ENCODE results near the gene NTM.

The NTM gene

DNA sequence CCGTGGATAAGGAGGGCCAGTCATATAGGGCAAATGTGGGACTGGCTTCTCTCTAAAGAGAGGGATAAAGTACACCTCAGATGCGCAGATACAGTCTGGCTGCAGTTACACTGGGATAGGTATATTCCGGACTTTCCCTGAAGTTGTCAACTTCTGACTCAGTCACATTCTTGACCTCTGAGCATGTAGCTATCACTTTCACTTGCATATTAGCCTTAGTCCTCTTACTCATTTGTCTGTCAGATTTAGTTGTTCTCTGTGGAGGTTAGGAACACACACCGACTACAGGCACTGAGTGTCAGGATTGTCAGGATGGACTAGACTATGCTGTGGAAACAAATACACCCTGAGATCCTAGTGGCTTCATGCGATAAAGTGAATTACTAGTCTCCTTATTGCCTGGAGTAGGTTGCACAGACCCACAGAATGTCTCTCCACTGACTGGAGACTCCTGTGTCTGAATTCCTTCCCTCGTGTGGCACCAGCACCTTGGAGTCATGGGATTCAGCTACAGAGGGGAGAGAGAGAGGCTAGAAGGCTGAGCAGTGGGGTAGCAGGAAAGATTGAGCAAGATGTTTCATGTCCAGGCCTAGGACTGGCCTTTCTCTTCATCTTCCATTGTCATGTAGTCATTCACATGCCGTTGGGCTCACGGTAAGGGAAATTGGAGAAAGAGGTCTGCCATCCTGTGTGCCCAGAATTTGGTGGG, 654.3 kb downstream of the NTM start:
- Histone ChIP-seq H3K27ac (replicated peaks) (no peak overlapping the region), H3K27me3 (ENCODE audit: insufficient read depth, poor library complexity, severe bottlenecking) (no peaks in the 10 kb centered on the region), H3K4me3 (replicated peaks; ENCODE audit: insufficient read depth, low read length) (no peak overlapping the region)
- DNase-seq (ENCODE audit: low read depth in 1 of 2, low spot score in 1 of 2): no peak
- TF ChIP-seq POLR2AphosphoS5 (IDR thresholded peaks at IDR 0.05; ENCODE audit: low read depth) (no peak), GABPA (IDR thresholded peaks at IDR 0.05; ENCODE audit: low read depth) (no peak), SPI1 (IDR thresholded peaks at IDR 0.05; ENCODE audit: borderline replicate concordance, low read depth) (no peak)
- TF ChIP-seq, protein P1, sequence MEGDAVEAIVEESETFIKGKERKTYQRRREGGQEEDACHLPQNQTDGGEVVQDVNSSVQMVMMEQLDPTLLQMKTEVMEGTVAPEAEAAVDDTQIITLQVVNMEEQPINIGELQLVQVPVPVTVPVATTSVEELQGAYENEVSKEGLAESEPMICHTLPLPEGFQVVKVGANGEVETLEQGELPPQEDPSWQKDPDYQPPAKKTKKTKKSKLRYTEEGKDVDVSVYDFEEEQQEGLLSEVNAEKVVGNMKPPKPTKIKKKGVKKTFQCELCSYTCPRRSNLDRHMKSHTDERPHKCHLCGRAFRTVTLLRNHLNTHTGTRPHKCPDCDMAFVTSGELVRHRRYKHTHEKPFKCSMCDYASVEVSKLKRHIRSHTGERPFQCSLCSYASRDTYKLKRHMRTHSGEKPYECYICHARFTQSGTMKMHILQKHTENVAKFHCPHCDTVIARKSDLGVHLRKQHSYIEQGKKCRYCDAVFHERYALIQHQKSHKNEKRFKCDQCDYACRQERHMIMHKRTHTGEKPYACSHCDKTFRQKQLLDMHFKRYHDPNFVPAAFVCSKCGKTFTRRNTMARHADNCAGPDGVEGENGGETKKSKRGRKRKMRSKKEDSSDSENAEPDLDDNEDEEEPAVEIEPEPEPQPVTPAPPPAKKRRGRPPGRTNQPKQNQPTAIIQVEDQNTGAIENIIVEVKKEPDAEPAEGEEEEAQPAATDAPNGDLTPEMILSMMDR (IDR thresholded peaks at IDR 0.05; ENCODE audit: insufficient read depth, low read length): no peak
- TF ChIP-seq, protein P2, sequence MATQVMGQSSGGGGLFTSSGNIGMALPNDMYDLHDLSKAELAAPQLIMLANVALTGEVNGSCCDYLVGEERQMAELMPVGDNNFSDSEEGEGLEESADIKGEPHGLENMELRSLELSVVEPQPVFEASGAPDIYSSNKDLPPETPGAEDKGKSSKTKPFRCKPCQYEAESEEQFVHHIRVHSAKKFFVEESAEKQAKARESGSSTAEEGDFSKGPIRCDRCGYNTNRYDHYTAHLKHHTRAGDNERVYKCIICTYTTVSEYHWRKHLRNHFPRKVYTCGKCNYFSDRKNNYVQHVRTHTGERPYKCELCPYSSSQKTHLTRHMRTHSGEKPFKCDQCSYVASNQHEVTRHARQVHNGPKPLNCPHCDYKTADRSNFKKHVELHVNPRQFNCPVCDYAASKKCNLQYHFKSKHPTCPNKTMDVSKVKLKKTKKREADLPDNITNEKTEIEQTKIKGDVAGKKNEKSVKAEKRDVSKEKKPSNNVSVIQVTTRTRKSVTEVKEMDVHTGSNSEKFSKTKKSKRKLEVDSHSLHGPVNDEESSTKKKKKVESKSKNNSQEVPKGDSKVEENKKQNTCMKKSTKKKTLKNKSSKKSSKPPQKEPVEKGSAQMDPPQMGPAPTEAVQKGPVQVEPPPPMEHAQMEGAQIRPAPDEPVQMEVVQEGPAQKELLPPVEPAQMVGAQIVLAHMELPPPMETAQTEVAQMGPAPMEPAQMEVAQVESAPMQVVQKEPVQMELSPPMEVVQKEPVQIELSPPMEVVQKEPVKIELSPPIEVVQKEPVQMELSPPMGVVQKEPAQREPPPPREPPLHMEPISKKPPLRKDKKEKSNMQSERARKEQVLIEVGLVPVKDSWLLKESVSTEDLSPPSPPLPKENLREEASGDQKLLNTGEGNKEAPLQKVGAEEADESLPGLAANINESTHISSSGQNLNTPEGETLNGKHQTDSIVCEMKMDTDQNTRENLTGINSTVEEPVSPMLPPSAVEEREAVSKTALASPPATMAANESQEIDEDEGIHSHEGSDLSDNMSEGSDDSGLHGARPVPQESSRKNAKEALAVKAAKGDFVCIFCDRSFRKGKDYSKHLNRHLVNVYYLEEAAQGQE (IDR thresholded peaks at IDR 0.05; ENCODE audit: insufficient replicate concordance, low read depth): no peak

DNA sequence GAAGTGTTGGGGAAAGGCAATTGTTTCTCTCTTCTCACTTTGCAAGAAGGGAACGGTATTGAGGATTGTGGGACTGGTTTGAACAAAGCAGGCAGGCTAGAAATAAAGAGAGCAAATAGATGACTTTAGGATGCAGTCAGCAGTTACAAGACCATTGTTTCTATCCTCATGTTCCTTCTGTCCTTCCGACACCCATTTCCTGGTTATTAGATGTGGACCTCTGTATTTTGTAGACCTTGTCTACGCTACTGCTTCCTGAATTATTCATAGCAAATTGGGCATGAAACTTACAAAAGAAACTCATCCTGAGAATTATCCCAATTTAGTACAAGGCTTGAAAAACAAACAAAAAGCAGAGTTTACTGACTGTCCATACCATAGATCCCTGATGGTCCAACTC, 656.3 kb downstream of the NTM start:
- TF ChIP-seq, protein P1 (IDR thresholded peaks at IDR 0.05; ENCODE audit: insufficient read depth, low read length): no peak
- no peak for TF ChIP-seq POLR2AphosphoS5 (IDR thresholded peaks at IDR 0.05; ENCODE audit: low read depth)
- no peak for TF ChIP-seq GABPA (IDR thresholded peaks at IDR 0.05; ENCODE audit: low read depth)
- TF ChIP-seq, protein P2 (IDR thresholded peaks at IDR 0.05; ENCODE audit: insufficient replicate concordance, low read depth): no peak
- no peak for TF ChIP-seq SPI1 (IDR thresholded peaks at IDR 0.05; ENCODE audit: borderline replicate concordance, low read depth)
- no peaks in the 10 kb centered on the region for H3K27me3 ChIP-seq (ENCODE audit: insufficient read depth, poor library complexity, severe bottlenecking)
- H3K4me3 ChIP-seq (replicated peaks; ENCODE audit: insufficient read depth, low read length): no peak overlapping the region
- no peak overlapping the region for H3K27ac ChIP-seq (replicated peaks)
- no peak for DNase-seq (ENCODE audit: low read depth in 1 of 2, low spot score in 1 of 2)

DNA sequence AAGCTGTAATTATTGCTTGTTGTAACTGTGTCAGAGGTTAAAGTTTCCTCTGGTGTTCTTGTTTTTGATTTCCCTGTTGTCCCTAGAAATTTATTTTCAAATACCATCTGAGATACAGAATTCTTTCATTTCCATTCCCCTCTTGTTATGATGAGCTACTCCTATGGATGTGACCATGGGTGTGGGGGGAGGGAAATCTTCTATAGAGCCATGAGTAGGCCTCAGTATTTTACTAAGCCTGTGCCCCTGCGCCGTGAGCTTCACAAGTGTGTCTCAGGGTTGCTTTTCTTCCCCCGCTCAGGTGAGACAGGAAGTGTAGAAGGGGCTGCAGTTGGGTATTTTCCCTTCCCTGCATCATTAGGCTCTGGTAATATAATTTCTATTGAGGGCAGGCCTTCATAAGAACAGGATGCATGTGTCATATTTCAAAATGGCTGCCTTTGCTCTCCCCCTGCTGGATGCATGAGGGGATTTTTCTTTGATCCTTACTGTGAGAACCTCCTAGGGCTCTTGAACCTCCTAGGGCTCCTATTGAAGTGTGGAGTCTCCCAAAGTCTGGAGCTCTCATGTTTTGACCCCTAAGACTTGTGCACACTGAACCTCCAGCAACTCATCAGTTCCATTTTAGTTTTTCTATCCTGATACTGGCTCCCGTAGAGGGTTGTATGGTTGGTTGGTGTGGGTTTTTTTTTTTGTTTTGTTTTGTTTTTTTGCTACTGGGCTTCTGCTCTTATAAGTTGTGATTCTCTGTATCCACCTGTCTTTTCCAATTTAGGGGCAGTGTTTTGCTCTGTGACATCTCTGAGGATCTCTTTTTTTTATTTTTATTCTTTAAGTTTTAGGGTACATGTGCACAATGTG, 658.2 kb downstream of the NTM start:
- Histone ChIP-seq H3K27me3 (ENCODE audit: insufficient read depth, poor library complexity, severe bottlenecking) (no peaks in the 10 kb centered on the region), H3K4me3 (replicated peaks; ENCODE audit: insufficient read depth, low read length) (no peak overlapping the region), H3K27ac (replicated peaks) (no peak overlapping the region)
- DNase-seq (ENCODE audit: low read depth in 1 of 2, low spot score in 1 of 2): peak; percentile 15 to 25
- TF ChIP-seq, protein P1 (IDR thresholded peaks at IDR 0.05; ENCODE audit: insufficient read depth, low read length): peak; percentile 24
- TF ChIP-seq, protein P2 (IDR thresholded peaks at IDR 0.05; ENCODE audit: insufficient replicate concordance, low read depth): no peak
